GM12865 (cell line): ENCODE data around the gene SLC35B2.

Experiments
- DNase-seq: peaks from one replicate; pipeline ENCODE4 v3.0.0; 2010; ENCODE audit warnings: low read depth
- H3K4me3 ChIP-seq: 2 replicates; pipeline ENCODE4 v1.5.1; 2011; ENCODE audit warnings: mild to moderate bottlenecking, low read depth, low read length, control low read depth
- CTCF ChIP-seq: IDR thresholded peaks from 2 replicates; pipeline ENCODE4 v1.5.1; 2011; ENCODE audit warnings: low read length, control low read depth, low read depth, inconsistent platforms; ENCODE audit not compliant: insufficient read depth; ENCODE audit errors: missing control alignments

SLC35B2 gene

DNA sequence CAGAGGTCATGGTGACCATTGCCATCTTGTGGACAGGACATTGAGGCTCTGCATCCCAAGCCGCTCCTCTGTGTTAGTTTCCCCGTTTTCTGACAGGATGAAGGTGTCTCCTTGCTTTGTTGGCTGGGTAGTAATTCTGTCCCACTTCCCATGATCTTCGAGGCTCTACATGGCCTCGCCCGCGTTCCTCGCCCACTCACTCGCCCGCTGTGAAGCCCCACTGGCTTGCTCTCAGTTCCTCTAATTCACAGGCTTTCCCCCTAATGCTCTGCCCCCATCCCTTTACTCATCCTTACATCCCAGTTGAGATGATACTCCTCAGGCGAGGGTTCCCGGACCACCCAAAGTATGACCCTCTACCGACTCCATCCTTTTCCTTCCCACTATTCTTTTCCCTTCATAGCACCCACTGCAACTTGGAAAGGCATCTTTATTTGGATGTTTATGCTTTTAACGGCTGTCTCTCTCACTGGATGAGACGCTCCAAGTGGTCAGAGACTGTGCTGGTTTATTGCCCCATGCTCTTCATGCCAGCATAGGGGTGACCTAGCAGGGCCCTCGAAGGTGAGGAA, 511 bp upstream of the SLC35B2 start:
- TF ChIP-seq CTCF = no peak
- peak overlapping the region; percentile 95 for H3K4me3 ChIP-seq
- DNase-seq = no peak

GRCh38 chr6:44256775-44257024, 628 bp downstream of the SLC35B2 start:
- DNase-seq = no peak
- TF ChIP-seq CTCF = no peak
- peak overlapping the region; percentile 87 for H3K4me3 ChIP-seq

- no peak for TF ChIP-seq CTCF
- DNase-seq = peak; percentile 32
- peak overlapping the region; percentile 87 for H3K4me3 ChIP-seq
Observed at GRCh38 chr6:44255871-44256774, 1.2 kb downstream of the SLC35B2 start.

DNA sequence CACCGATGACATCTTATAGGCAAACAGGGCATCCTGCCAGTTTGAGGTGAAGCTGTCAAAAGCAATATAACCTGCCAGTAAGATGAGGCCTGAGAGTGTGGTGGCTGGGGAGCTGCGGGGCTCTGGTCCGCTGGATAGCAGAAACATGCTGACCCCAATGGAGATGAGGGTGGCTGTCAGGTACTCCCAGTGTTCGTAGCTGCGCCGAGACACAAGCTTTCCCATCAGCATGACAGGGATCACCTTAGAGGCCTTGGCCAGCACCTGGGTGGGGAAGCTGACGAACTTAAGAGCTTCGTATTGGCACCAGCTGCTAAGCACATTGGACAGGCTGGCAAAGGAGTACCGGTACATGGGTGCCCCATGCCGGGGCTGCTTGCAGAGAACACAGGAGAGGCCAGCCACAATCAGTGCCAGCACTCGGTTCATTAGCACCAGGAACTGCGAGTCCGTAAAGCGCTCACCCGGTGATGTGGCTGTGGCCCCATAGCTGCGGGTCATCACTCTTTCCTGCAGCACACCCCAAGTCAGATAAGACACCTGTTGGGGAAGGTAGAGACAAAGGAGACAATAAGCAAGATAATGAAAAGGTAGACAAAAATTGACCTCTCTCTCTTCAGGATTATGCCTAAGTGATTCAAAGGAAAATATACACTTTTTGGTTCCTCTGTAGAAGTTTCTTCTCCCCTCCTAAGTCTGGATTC, 2.1 kb downstream of the SLC35B2 start:
- peak overlapping the region; percentile 87 for H3K4me3 ChIP-seq
- TF ChIP-seq CTCF = no peak
- DNase-seq = peak; percentile 55

GRCh38 chr6:44254191-44255104, 2.9 kb downstream of the SLC35B2 start:
- DNase-seq = peak; percentile 35
- H3K4me3 ChIP-seq = no peak overlapping the region
- no peak for TF ChIP-seq CTCF

DNA sequence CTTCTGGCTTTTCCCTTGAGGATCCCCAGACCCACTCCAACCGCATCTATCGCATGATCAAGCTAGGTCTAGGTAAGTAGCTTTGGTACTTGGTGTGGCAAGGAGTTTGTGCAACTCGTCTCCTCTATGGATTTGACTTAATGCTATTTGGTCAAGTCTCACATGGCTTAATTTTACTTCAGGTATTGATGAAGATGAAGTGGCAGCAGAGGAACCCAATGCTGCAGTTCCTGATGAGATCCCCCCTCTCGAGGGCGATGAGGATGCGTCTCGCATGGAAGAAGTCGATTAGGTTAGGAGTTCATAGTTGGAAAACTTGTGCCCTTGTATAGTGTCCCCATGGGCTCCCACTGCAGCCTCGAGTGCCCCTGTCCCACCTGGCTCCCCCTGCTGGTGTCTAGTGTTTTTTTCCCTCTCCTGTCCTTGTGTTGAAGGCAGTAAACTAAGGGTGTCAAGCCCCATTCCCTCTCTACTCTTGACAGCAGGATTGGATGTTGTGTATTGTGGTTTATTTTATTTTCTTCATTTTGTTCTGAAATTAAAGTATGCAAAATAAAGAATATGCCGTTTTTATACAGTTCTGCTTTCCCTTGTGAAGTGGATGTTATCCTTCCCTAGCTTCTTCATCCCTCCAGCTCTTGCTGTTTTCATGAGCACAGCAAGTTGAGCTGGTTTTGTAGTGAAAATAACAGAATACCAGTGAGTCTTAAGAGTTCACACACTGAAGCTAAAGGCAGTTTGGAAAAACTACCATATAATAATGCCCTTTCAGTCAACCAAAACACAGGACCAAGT, 3.8 kb downstream of the SLC35B2 start:
- peak; percentile 50 for DNase-seq
- TF ChIP-seq CTCF = peak; percentile 54

More for the DNA sequence above, 3.8 kb downstream of the SLC35B2 start:
- H3K4me3 ChIP-seq = no peak overlapping the region
